HepG2 (cell line): ENCODE data around the gene ARMC10. TPM values are rescaled to one million over a fixed set of nuclear protein-coding genes. Genes with fewer than 3 reads are reported as not detected.

Experiments
- CEBPB ChIP-seq: IDR thresholded peaks from 2 replicates; pipeline ENCODE4 v1.6.1; 2011; ENCODE audit warnings: low read depth, low read length, improper control_type of control experiment, borderline replicate concordance
- HDAC2 ChIP-seq: sonication (generic); formaldehyde crosslinking; IDR thresholded peaks from 2 replicates; pipeline ENCODE4 v1.4.0; 2020; ENCODE audit warnings: missing genetic modification reagents
- HNRNPUL1 ChIP-seq: fragments of 200-400 bp; formaldehyde crosslinking; IDR thresholded peaks from 2 replicates; pipeline ENCODE4 v1.6.1; 2017; ENCODE audit warnings: low read depth, mild to moderate bottlenecking, low read length, moderate library complexity
- KDM5A ChIP-seq: fragments of 200-600 bp; sonication (generic); IDR thresholded peaks from 2 replicates; pipeline ENCODE4 v1.7.0; 2018; ENCODE audit warnings: antibody characterized with exemption, mild to moderate bottlenecking, low read length, borderline replicate concordance
- KDM6A ChIP-seq: IDR thresholded peaks from 2 replicates; pipeline ENCODE4 v1.6.1; 2016; ENCODE audit warnings: low read depth
- KLF12 ChIP-seq: sonication (generic); formaldehyde crosslinking; IDR thresholded peaks from 2 replicates; pipeline ENCODE4 v1.4.0; 2020; ENCODE audit warnings: missing genetic modification reagents, borderline replicate concordance
- MIXL1 ChIP-seq: IDR thresholded peaks from 2 replicates; pipeline ENCODE4 v1.6.1; 2016
- RELA ChIP-seq: sonication (generic); formaldehyde crosslinking; IDR thresholded peaks from 2 replicates; pipeline ENCODE4 v1.4.0; 2020; ENCODE audit warnings: missing genetic modification reagents
- SMAD1 ChIP-seq: sonication (generic); formaldehyde crosslinking; IDR thresholded peaks from 2 replicates; pipeline ENCODE4 v1.4.0; 2020; ENCODE audit warnings: missing genetic modification reagents, low read depth, mild to moderate bottlenecking, borderline replicate concordance
- SNAI1 ChIP-seq: sonication (generic); formaldehyde crosslinking; IDR thresholded peaks from 2 replicates; pipeline ENCODE4 v1.5.0; 2020; ENCODE audit warnings: mild to moderate bottlenecking, missing genetic modification reagents, borderline replicate concordance
- SOX6 ChIP-seq, 2 experiments: fragments of 450-650 bp in 1 of 2; sonication (generic) in 1 of 2; formaldehyde crosslinking in 1 of 2; IDR thresholded peaks; 2 replicates each; pipeline versions ENCODE4 v1.4.0 to v1.6.1; 2017 to 2020; ENCODE audit warnings: antibody characterized with exemption in 1 of 2, mild to moderate bottlenecking in 1 of 2, missing genetic modification reagents in 1 of 2
- TGIF2 ChIP-seq: IDR thresholded peaks from 2 replicates; pipeline ENCODE4 v1.6.1; 2016; ENCODE audit warnings: control low read depth, missing compliant biosample characterization
- TSC22D2 ChIP-seq: sonication (generic); formaldehyde crosslinking; IDR thresholded peaks from 2 replicates; pipeline ENCODE4 v1.5.1; 2020; ENCODE audit warnings: missing genetic modification reagents, mild to moderate bottlenecking, borderline replicate concordance
- ZBTB38 ChIP-seq: sonication (generic); formaldehyde crosslinking; IDR thresholded peaks from 2 replicates; pipeline ENCODE4 v1.5.1; 2020; ENCODE audit warnings: mild to moderate bottlenecking, missing genetic modification reagents
- ZNF329 ChIP-seq: sonication (generic); formaldehyde crosslinking; IDR thresholded peaks from 2 replicates; pipeline ENCODE4 v1.9.0; 2021; ENCODE audit warnings: low read depth, mild to moderate bottlenecking, missing genetic modification reagents
- ZNF431 ChIP-seq: sonication (generic); formaldehyde crosslinking; IDR thresholded peaks from 2 replicates; pipeline ENCODE4 v1.9.0; 2022; ENCODE audit warnings: missing genetic modification reagents, low read depth, mild to moderate bottlenecking, borderline replicate concordance
- ZNF607 ChIP-seq: sonication (generic); formaldehyde crosslinking; IDR thresholded peaks from 2 replicates; pipeline ENCODE4 v1.5.1; 2020; ENCODE audit warnings: missing genetic modification reagents, mild to moderate bottlenecking, borderline replicate concordance
- ZNF629 ChIP-seq: sonication (generic); formaldehyde crosslinking; conservative IDR thresholded peaks from 2 replicates; pipeline ENCODE4 v1.5.0; 2020; ENCODE audit warnings: missing genetic modification reagents
- polyA plus RNA-seq, 8 experiments: library from polyadenylated mRNA; depleted of rRNA in 3 of 8; stranded (reverse) in 7 of 8; unstranded in 1 of 8; fragments of >200 nt; fragmentation: Illumina TruSeq in 4 of 8; extraction: Trizol in 4 of 8; gene quantifications; 2 replicates each; pipeline versions ENCODE4 v1.2.1 to v1.2.3, GENCODE V29; 2011 to 2016; ENCODE audit warnings: low read depth in 4 of 8, missing spikeins in 1 of 8, mixed read lengths in 1 of 8; ENCODE audit not compliant: insufficient read depth in 1 of 8
- total RNA-seq, 5 experiments: library from RNA; depleted of rRNA; stranded (reverse); fragments of >200 nt; fragmentation: Illumina TruSeq; extraction: Trizol; gene quantifications; 2 replicates each; pipeline ENCODE4 v1.2.3, GENCODE V29; 2016; ENCODE audit warnings: low read depth in 1 of 5
- TF ChIP-seq, protein P1 (sequence below): sonication (generic); formaldehyde crosslinking; IDR thresholded peaks from 2 replicates; pipeline ENCODE4 v1.5.1; 2020; ENCODE audit warnings: missing genetic modification reagents, mild to moderate bottlenecking, borderline replicate concordance
- TF ChIP-seq, protein P2 (sequence below): sonication (generic); formaldehyde crosslinking; conservative IDR thresholded peaks from 2 replicates; pipeline ENCODE4 v1.4.0; 2020; ENCODE audit warnings: mild to moderate bottlenecking, missing genetic modification reagents, moderate library complexity
- TF ChIP-seq, protein P3 (sequence below): sonication (generic); formaldehyde crosslinking; IDR thresholded peaks from 2 replicates; pipeline ENCODE4 v1.4.0; 2020; ENCODE audit warnings: missing genetic modification reagents

Gene ARMC10
- total and polyA plus RNA-seq, 2 of the 13 experiments (the other 11 are each of a cell fraction or from before 2014, with no cell fraction given), result 11.3 to 23.7 TPM

DNA sequence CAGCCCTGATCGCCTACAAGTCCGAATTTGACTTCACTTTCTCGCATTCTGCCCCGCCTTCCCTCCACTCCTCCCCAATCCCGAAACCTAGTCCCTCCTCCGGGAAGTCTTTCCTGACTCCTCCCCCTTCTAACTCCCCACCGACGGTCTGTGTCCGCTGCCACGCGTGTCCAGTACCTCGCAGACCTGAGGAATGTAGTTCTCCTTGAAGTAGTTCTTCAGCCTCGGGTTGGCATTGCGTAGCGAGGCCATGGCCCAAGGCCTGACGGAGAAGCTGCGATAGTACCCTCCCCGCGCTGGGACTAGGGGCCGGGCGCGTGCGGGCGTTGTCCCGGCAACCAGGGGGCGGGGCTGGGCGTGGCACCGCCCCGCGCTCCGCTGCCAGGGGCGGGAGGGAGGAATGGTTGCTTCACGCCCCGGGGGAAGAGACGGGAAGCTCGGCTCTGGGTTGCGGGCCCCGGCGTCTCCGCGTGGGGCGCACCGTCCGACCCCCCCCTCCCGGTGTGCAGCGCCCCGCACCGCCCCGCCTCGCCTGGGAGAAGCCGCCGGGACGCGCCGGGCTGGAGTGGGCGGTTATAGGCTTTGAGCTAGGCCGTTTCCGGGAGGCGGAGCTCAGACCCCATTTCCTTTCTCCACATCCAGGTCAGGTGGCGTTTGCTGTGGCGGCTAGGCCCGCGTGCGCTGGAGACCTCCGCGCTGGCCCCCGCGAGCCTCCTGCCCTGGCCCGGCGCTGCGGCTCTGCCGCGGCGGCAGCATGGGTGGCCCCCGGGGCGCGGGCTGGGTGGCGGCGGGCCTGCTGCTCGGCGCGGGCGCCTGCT is at the start of gene ARMC10, which contains the start of gene FBXL13 (continued):
- TF ChIP-seq KDM6A (CRISPR knock-in tag), result 0 out of 2 replicates have a peak, but pooled peaks have one; percentile 14
- TF ChIP-seq, protein P1, sequence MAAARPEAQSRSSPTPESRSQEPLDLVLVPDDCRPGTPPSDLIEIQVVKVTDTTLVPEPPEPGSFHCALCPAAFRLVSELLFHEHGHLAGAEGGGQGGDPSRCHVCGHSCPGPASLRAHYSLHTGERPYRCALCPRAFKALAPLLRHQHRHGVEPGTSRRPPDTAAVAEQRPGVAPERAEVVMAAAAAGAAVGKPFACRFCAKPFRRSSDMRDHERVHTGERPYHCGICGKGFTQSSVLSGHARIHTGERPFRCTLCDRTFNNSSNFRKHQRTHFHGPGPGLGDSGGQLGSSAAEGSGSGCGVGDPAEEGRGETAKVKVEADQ (CRISPR knock-in tag), result no peak
- TF ChIP-seq, protein P2, sequence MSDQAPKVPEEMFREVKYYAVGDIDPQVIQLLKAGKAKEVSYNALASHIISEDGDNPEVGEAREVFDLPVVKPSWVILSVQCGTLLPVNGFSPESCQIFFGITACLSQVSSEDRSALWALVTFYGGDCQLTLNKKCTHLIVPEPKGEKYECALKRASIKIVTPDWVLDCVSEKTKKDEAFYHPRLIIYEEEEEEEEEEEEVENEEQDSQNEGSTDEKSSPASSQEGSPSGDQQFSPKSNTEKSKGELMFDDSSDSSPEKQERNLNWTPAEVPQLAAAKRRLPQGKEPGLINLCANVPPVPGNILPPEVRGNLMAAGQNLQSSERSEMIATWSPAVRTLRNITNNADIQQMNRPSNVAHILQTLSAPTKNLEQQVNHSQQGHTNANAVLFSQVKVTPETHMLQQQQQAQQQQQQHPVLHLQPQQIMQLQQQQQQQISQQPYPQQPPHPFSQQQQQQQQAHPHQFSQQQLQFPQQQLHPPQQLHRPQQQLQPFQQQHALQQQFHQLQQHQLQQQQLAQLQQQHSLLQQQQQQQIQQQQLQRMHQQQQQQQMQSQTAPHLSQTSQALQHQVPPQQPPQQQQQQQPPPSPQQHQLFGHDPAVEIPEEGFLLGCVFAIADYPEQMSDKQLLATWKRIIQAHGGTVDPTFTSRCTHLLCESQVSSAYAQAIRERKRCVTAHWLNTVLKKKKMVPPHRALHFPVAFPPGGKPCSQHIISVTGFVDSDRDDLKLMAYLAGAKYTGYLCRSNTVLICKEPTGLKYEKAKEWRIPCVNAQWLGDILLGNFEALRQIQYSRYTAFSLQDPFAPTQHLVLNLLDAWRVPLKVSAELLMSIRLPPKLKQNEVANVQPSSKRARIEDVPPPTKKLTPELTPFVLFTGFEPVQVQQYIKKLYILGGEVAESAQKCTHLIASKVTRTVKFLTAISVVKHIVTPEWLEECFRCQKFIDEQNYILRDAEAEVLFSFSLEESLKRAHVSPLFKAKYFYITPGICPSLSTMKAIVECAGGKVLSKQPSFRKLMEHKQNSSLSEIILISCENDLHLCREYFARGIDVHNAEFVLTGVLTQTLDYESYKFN (CRISPR knock-in tag), result peak; percentile 57
- TF ChIP-seq RELA (CRISPR knock-in tag), result no peak
- no peak for TF ChIP-seq HNRNPUL1
- TF ChIP-seq ZNF607, result peak; percentile 73; the same call in 1 of the 2 replicates
- peak; percentile 90 for TF ChIP-seq KLF12 (CRISPR knock-in tag)
- 0 out of 2 replicates have a peak, but pooled peaks have one; percentile 39 for TF ChIP-seq MIXL1 (CRISPR knock-in tag)
- peak; percentile 39; the same call in 1 of the 2 replicates for TF ChIP-seq ZBTB38
- TF ChIP-seq ZNF431 (CRISPR knock-in tag), result peak; percentile 52; the same call in 1 of the 2 replicates
- no peak for TF ChIP-seq TSC22D2 (CRISPR knock-in tag)
- no peak; the same call in 1 of the 2 replicates for TF ChIP-seq KDM5A
- peak; percentile 66; the same call in 1 of the 2 replicates for TF ChIP-seq SMAD1 (CRISPR knock-in tag)
- no peak for TF ChIP-seq TGIF2 (CRISPR knock-in tag)
- TF ChIP-seq, protein P3, sequence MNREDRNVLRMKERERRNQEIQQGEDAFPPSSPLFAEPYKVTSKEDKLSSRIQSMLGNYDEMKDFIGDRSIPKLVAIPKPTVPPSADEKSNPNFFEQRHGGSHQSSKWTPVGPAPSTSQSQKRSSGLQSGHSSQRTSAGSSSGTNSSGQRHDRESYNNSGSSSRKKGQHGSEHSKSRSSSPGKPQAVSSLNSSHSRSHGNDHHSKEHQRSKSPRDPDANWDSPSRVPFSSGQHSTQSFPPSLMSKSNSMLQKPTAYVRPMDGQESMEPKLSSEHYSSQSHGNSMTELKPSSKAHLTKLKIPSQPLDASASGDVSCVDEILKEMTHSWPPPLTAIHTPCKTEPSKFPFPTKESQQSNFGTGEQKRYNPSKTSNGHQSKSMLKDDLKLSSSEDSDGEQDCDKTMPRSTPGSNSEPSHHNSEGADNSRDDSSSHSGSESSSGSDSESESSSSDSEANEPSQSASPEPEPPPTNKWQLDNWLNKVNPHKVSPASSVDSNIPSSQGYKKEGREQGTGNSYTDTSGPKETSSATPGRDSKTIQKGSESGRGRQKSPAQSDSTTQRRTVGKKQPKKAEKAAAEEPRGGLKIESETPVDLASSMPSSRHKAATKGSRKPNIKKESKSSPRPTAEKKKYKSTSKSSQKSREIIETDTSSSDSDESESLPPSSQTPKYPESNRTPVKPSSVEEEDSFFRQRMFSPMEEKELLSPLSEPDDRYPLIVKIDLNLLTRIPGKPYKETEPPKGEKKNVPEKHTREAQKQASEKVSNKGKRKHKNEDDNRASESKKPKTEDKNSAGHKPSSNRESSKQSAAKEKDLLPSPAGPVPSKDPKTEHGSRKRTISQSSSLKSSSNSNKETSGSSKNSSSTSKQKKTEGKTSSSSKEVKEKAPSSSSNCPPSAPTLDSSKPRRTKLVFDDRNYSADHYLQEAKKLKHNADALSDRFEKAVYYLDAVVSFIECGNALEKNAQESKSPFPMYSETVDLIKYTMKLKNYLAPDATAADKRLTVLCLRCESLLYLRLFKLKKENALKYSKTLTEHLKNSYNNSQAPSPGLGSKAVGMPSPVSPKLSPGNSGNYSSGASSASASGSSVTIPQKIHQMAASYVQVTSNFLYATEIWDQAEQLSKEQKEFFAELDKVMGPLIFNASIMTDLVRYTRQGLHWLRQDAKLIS (CRISPR knock-in tag), result no peak
- TF ChIP-seq ZNF629 (CRISPR knock-in tag), result no peak
- peak; percentile 92 for TF ChIP-seq CEBPB
- no peak for TF ChIP-seq ZNF329
- no peak; the same call in 1 of the 2 replicates for TF ChIP-seq HDAC2 (CRISPR knock-in tag)
- no peak for TF ChIP-seq SOX6 (IDR thresholded peaks at IDR 0.05)
- no peak for TF ChIP-seq SOX6 (CRISPR knock-in tag; IDR thresholded peaks at IDR 0.05)
- TF ChIP-seq SNAI1 (CRISPR knock-in tag), result no peak
